H1 (cell line): ENCODE results near the gene PRDM10.

Source experiments
- CTCF ChIP-seq, 3 experiments: IDR thresholded peaks; 1 replicate in 2 of 3; 2 replicates in 1 of 3; pipeline versions ENCODE4 v1.5.1 to v1.6.1; 2011; ENCODE audit warnings: low read length in 3 of 3, mild to moderate bottlenecking in 3 of 3, inconsistent platforms in 2 of 3, low read depth in 1 of 3, moderate library complexity in 1 of 3; ENCODE audit not compliant: insufficient read depth in 1 of 3; ENCODE audit errors: control extremely low read depth in 1 of 3
- EZH2 ChIP-seq: fragments of 200-600 bp; sonication (generic); IDR thresholded peaks from 2 replicates; pipeline ENCODE4 v1.7.1; 2012; ENCODE audit warnings: low read depth, mild to moderate bottlenecking, moderate library complexity, low read length, inconsistent platforms; ENCODE audit not compliant: severe bottlenecking
- JUN ChIP-seq: IDR thresholded peaks from 2 replicates; pipeline ENCODE4 v1.6.1; 2011; ENCODE audit warnings: low read depth, mild to moderate bottlenecking, improper control_type of control experiment, low read length
- MAX ChIP-seq: IDR thresholded peaks from 2 replicates; pipeline ENCODE4 v1.6.1; 2012; ENCODE audit warnings: inconsistent platforms
- POLR2AphosphoS5 ChIP-seq: IDR thresholded peaks from 2 replicates; pipeline ENCODE4 v1.6.1; 2011; ENCODE audit warnings: low read depth, low read length
- RAD21 ChIP-seq, 2 experiments: IDR thresholded peaks in 1 of 2; conservative IDR thresholded peaks in 1 of 2; 2 replicates each; pipeline ENCODE4 v1.6.1; 2011; ENCODE audit warnings: low read depth in 2 of 2, low read length in 2 of 2, improper control_type of control experiment in 1 of 2, inconsistent platforms in 1 of 2, mild to moderate bottlenecking in 1 of 2, moderate library complexity in 1 of 2
- TCF12 ChIP-seq: IDR thresholded peaks from 2 replicates; pipeline ENCODE4 v1.6.1; 2011; ENCODE audit warnings: low read depth, mild to moderate bottlenecking, low read length
- YY1 ChIP-seq: IDR thresholded peaks from 2 replicates; pipeline ENCODE4 v1.6.1; 2011; ENCODE audit warnings: low read depth, mild to moderate bottlenecking, low read length

GRCh38 chr11:129997513-129997912, 5.1 kb downstream of the PRDM10 start:
- no peak for TF ChIP-seq JUN
- TF ChIP-seq POLR2AphosphoS5 = no peak
- TF ChIP-seq MAX = no peak
- TF ChIP-seq TCF12 = no peak
- TF ChIP-seq CTCF (IDR thresholded peaks at IDR 0.05; ENCODE audit: control extremely low read depth in 1 of 3, insufficient read depth in 1 of 3, low read depth in 1 of 3, low read length in 3 of 3) = no peak
- TF ChIP-seq YY1 = no peak
- no peak for TF ChIP-seq RAD21 (IDR thresholded peaks at IDR 0.05 in 1 of 2, conservative IDR thresholded peaks at IDR 0.05 in 1 of 2; ENCODE audit: low read depth in 2 of 2, low read length in 2 of 2)
- TF ChIP-seq EZH2 = no peak
